SU-DHL-6 (cell line): ENCODE results near the gene ITPR2.

ENCODE experiments used
- H2AFZ ChIP-seq: fragments of 200-600 bp; sonication (generic); 2 replicates; pipeline ENCODE4 v1.6.1; 2014; ENCODE audit warnings: low read depth, mild to moderate bottlenecking, moderate library complexity, mixed read lengths, antibody characterized with exemption, low read length; ENCODE audit not compliant: severe bottlenecking
- H3F3A ChIP-seq: fragments of 200-600 bp; shearing (Covaris generic); 2 replicates; pipeline ENCODE4 v1.6.0; 2016; ENCODE audit warnings: antibody characterized with exemption, mild to moderate bottlenecking; ENCODE audit not compliant: insufficient read depth
- H3K27ac ChIP-seq: fragments of 200-600 bp; sonication (generic); 2 replicates; pipeline ENCODE4 v1.5.1; 2016; ENCODE audit warnings: low read depth, mild to moderate bottlenecking, low read length, moderate library complexity, mixed read lengths
- H3K27me3 ChIP-seq: fragments of 200-600 bp; sonication (generic), shearing (Covaris generic); 2 replicates; pipeline ENCODE4 v1.6.0; 2014; ENCODE audit warnings: mild to moderate bottlenecking, low read length
- H3K36me3 ChIP-seq: fragments of 200-600 bp; sonication (generic); 2 replicates; pipeline ENCODE4 v1.6.1; 2014; ENCODE audit warnings: mild to moderate bottlenecking, low read length, mixed read lengths
- H3K4me2 ChIP-seq: fragments of 300-600, 200-600 bp; shearing (Covaris generic), sonication (generic); 2 replicates; pipeline ENCODE4 v1.6.0; 2014; ENCODE audit warnings: low read length, low read depth, mild to moderate bottlenecking; ENCODE audit not compliant: poor library complexity, severe bottlenecking
- H3K4me3 ChIP-seq: fragments of 200-600 bp; sonication (generic); 2 replicates; pipeline ENCODE4 v1.5.1; 2014; ENCODE audit warnings: antibody characterized with exemption, low read length, mild to moderate bottlenecking, mixed read lengths; ENCODE audit not compliant: insufficient read depth, poor library complexity, severe bottlenecking
- H3K79me2 ChIP-seq: fragments of 200-600 bp; sonication (generic); 2 replicates; pipeline ENCODE4 v1.6.1; 2014; ENCODE audit warnings: mild to moderate bottlenecking, low read length, moderate library complexity; ENCODE audit not compliant: insufficient read depth
- H3K9ac ChIP-seq: fragments of 200-600 bp; sonication (generic); 2 replicates; pipeline ENCODE4 v1.7.0; 2014; ENCODE audit warnings: mild to moderate bottlenecking, low read length
- H3K9me2 ChIP-seq: fragments of 200-600 bp; sonication (generic); replicated peaks from 2 replicates; pipeline ENCODE4 v1.6.1; 2014; ENCODE audit warnings: low read length; ENCODE audit not compliant: insufficient read depth
- H3K9me3 ChIP-seq: fragments of 200-600 bp; sonication (generic); 2 replicates; pipeline ENCODE4 v1.6.1; 2014; ENCODE audit warnings: low read length, mixed read lengths; ENCODE audit not compliant: insufficient read depth
- H4K20me1 ChIP-seq: fragments of 200-600 bp; sonication (generic); 2 replicates; pipeline ENCODE4 v1.6.1; 2014; ENCODE audit warnings: low read depth, mild to moderate bottlenecking, antibody characterized with exemption, low read length, moderate library complexity, mixed read lengths
- EZH2phosphoT487 ChIP-seq: fragments of 200-600 bp; sonication (generic), shearing (Covaris generic); conservative IDR thresholded peaks from 2 replicates; pipeline ENCODE4 v1.6.1; 2018; ENCODE audit warnings: mild to moderate bottlenecking, antibody characterized with exemption, low read length, moderate library complexity, mixed read lengths
- TF ChIP-seq, protein P1 (sequence below): fragments of 200-600 bp; sonication (generic); IDR thresholded peaks from one replicate; pipeline ENCODE4 v1.5.1; 2017; ENCODE audit warnings: antibody characterized with exemption, mild to moderate bottlenecking, low read length, moderate library complexity; ENCODE audit not compliant: insufficient read depth, poor library complexity, severe bottlenecking

The ITPR2 gene

DNA sequence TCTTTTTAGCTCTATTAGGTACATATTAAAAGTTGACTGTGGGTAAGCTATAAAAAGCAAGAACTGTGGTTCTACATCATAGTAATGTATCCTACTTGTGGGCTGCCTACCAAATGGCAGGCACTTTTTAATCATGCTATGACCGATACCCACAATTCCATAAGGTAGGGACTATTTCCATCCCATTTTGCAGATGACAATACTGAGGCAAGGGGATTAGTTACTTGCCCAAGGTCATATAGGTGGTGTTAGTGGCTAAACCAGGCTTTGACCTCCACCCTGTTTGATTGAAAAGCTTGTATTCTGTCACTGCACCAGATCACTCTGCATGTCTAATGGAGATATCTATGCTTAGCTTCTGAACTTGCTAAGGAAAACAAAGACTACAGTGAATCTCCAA is 485.7 kb downstream of the ITPR2 start:
- no peak for TF ChIP-seq EZH2phosphoT487
- TF ChIP-seq, protein P1, sequence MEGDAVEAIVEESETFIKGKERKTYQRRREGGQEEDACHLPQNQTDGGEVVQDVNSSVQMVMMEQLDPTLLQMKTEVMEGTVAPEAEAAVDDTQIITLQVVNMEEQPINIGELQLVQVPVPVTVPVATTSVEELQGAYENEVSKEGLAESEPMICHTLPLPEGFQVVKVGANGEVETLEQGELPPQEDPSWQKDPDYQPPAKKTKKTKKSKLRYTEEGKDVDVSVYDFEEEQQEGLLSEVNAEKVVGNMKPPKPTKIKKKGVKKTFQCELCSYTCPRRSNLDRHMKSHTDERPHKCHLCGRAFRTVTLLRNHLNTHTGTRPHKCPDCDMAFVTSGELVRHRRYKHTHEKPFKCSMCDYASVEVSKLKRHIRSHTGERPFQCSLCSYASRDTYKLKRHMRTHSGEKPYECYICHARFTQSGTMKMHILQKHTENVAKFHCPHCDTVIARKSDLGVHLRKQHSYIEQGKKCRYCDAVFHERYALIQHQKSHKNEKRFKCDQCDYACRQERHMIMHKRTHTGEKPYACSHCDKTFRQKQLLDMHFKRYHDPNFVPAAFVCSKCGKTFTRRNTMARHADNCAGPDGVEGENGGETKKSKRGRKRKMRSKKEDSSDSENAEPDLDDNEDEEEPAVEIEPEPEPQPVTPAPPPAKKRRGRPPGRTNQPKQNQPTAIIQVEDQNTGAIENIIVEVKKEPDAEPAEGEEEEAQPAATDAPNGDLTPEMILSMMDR = no peak
- Histone ChIP-seq H3K9ac (no peak overlapping the region), H4K20me1 (no peaks in the 10 kb centered on the region)

DNA sequence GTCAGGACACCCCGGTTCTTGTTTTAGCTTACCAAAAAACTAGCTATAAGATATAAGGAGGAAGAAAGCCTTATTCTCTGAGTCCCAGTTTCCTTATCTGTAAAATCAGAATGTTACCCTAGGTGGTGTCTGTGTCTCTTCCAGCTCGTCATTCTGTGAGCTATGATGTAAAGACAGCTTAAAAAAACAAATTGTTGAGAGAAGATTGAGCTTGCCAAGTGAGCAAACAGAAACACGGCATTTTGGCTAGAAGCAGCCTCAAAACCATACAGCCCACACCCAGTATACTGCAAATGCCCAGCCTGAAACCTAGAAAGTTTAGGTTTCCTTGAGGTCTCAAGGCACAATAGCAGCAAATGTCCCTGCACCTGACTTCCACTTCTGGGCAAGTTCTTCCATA is 486.3 kb downstream of the ITPR2 start:
- Histone ChIP-seq H3K9ac (no peak overlapping the region), H3K9me2 (no peaks in the 10 kb centered on the region), H3K4me2 (no peak overlapping the region), H3K27me3 (no peaks in the 10 kb centered on the region), H3K79me2 (no peaks in the 10 kb centered on the region), H4K20me1 (no peaks in the 10 kb centered on the region), H2AFZ (no peak overlapping the region), H3K9me3 (no peaks in the 10 kb centered on the region), H3K4me3 (no peak overlapping the region), H3K36me3 (no peaks in the 10 kb centered on the region), H3F3A (no peaks in the 10 kb centered on the region), H3K27ac (no peak overlapping the region)
- TF ChIP-seq, protein P1 = no peak
- TF ChIP-seq EZH2phosphoT487 = no peak

More for the DNA sequence above, 485.7 kb downstream of the ITPR2 start:
- H3K9me3 ChIP-seq = no peaks in the 10 kb centered on the region
- H3F3A ChIP-seq = no peaks in the 10 kb centered on the region
- H2AFZ ChIP-seq = no peak overlapping the region
- H3K36me3 ChIP-seq = no peaks in the 10 kb centered on the region
- no peaks in the 10 kb centered on the region for H3K27me3 ChIP-seq
- no peaks in the 10 kb centered on the region for H3K9me2 ChIP-seq
- no peak overlapping the region for H3K4me2 ChIP-seq
- H3K4me3 ChIP-seq = no peak overlapping the region
- no peak overlapping the region for H3K27ac ChIP-seq
- H3K79me2 ChIP-seq = no peaks in the 10 kb centered on the region

DNA sequence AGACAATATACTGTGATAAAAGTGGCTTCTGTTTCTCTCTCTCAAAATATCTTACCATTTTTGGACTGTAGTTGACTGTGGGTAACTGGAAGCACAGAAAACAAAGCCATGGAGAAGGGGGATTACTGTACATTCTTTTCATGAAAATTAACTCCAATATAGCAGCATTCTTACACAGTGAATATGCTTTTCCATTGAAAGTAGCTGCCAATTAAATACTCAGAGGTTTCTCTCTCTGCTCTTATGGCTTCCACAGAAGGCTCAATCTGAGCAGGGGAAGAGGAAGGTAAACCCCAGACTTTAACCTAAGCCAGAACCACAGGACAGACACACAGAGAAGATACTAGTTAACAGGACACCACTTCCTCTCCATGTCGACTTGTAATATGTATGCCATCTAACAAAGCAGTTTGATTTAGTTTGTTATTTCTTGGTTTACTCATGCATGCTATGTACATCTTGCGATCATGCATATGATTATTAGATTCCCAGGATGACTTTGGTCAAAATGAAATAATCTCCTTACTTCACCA is 487.5 kb downstream of the ITPR2 start:
- Histone ChIP-seq H3F3A (no peaks in the 10 kb centered on the region), H4K20me1 (no peaks in the 10 kb centered on the region), H3K79me2 (no peaks in the 10 kb centered on the region), H3K4me3 (no peak overlapping the region), H3K9me2 (no peaks in the 10 kb centered on the region), H3K4me2 (no peak overlapping the region), H3K9me3 (no peaks in the 10 kb centered on the region), H3K9ac (no peak overlapping the region), H3K27ac (no peak overlapping the region), H3K36me3 (no peaks in the 10 kb centered on the region), H3K27me3 (no peaks in the 10 kb centered on the region), H2AFZ (no peak overlapping the region)
- TF ChIP-seq EZH2phosphoT487 = no peak
- TF ChIP-seq, protein P1 = no peak
